Measurements from ENCODE around the gene USP44.

- TF ChIP-seq EZH2 (IDR thresholded peaks at IDR 0.05; ENCODE audit: low read depth, low read length, severe bottlenecking) (no peak), POLR2A (IDR thresholded peaks at IDR 0.05; ENCODE audit: control extremely low read depth in 1 of 2, low read depth in 2 of 2, low read length in 2 of 2) (no peak), TCF12 (IDR thresholded peaks at IDR 0.05; ENCODE audit: low read depth, low read length) (no peak), EP300 (IDR thresholded peaks at IDR 0.05; ENCODE audit: borderline replicate concordance in 1 of 2, low read depth in 2 of 2, low read length in 2 of 2) (no peak), CTCF (IDR thresholded peaks at IDR 0.05; ENCODE audit: control extremely low read depth in 1 of 3, insufficient read depth in 1 of 3, low read depth in 1 of 3, low read length in 3 of 3) (no peak), RNF2 (IDR thresholded peaks at IDR 0.05; ENCODE audit: borderline replicate concordance, low read depth, low read length, missing control alignments, poor library complexity, severe bottlenecking) (no peak), BCL11A (IDR thresholded peaks at IDR 0.05; ENCODE audit: low read depth in 2 of 2, low read length in 2 of 2) (no peak), POLR2AphosphoS5 (IDR thresholded peaks at IDR 0.05; ENCODE audit: low read depth, low read length) (no peak), CBX8 (IDR thresholded peaks at IDR 0.05; ENCODE audit: borderline replicate concordance, low read depth, low read length) (no peak), GABPA (IDR thresholded peaks at IDR 0.05; ENCODE audit: borderline replicate concordance, insufficient read depth, low read length) (no peak), ATF3 (IDR thresholded peaks at IDR 0.05; ENCODE audit: insufficient read depth, low read depth, low read length) (no peak), TEAD4 (IDR thresholded peaks at IDR 0.05; ENCODE audit: low read depth, low read length) (no peak), GTF2F1 (IDR thresholded peaks at IDR 0.05; ENCODE audit: borderline replicate concordance, low read depth, low read length) (no peak)
Observed at GRCh38 chr12:95543305-95543704, 8.0 kb downstream of the USP44 start.
